Stimulated activated CD4-positive, alpha-beta T cell treated with anti-CD3 and anti-CD28 coated beads, TNF-alpha, amount 100 ng/mL, for 4 hours (primary cell): ENCODE measurements around the gene RABGAP1L.

ENCODE experiments used
- DNase-seq, 3 experiments: peaks; one replicate each; pipeline ENCODE4 v3.0.0-alpha.2; 2020; ENCODE audit warnings: low read depth in 3 of 3

RABGAP1L gene

DNA sequence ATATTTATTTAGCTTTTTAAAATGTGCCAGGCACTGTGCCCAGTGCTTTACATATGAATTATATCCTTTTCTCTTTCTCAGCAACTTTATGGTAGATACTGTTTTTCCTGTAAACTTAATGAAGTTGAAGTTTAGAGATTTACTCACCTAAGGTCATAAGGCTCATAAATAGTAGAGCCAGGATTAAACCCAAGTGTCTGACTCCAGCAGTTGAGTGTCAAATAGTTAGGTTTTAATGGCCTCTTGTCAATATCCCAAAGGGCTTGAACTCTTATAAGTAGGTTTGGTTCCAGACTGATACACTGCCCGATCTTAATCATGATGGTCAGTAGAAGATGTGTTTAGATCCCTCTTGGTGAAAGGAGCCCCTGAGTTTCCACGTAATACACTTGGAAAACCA lies 37.8 kb downstream of the RABGAP1L start:
- DNase-seq: no peak

DNA sequence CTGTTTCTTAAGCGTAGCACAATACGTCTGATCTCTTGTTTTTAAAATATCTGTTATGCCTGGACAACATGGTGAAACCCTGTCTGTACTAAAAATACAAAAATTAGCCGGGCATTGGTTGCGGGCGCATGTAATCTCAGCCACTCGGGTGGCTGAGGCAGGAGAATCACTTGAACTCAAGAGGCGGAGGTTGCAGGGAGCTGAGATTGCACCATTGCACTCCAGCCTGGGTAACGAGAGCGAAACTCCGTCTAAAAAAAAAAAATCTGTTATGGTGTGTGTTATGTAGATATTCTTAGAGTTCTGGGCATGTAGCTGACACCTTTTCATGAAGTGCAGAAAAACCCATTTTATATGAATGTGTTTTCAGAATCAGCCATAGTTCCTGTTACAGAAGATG lies 38.2 kb downstream of the RABGAP1L start:
- DNase-seq: no peak

DNA sequence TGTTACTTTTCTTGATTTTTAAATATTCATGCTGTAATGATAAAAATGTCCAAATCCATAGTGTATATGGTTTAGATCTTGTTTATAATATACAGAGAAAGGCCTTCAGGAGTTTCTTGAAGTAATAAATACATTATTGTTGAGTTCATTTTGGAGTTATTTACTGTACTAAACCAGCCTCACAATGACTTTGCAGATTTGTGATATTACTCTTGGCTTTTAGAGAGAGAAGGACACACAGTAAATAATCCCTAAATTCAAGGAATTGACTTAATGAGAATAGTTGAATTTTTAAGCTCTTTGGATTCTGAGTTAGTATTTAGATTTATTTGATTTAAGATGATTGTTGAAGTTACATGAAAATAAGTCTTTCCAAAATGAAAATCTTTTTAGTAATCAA lies 38.9 kb downstream of the RABGAP1L start:
- DNase-seq: no peak

- no peak for DNase-seq
Measured at GRCh38 chr1:174200746-174201145, 41.4 kb downstream of the RABGAP1L start.

GRCh38 chr1:174204697-174205308 lies 45.5 kb downstream of the RABGAP1L start:
- no peak for DNase-seq

GRCh38 chr1:174206148-174206836 lies 47.0 kb downstream of the RABGAP1L start:
- no peak for DNase-seq

DNA sequence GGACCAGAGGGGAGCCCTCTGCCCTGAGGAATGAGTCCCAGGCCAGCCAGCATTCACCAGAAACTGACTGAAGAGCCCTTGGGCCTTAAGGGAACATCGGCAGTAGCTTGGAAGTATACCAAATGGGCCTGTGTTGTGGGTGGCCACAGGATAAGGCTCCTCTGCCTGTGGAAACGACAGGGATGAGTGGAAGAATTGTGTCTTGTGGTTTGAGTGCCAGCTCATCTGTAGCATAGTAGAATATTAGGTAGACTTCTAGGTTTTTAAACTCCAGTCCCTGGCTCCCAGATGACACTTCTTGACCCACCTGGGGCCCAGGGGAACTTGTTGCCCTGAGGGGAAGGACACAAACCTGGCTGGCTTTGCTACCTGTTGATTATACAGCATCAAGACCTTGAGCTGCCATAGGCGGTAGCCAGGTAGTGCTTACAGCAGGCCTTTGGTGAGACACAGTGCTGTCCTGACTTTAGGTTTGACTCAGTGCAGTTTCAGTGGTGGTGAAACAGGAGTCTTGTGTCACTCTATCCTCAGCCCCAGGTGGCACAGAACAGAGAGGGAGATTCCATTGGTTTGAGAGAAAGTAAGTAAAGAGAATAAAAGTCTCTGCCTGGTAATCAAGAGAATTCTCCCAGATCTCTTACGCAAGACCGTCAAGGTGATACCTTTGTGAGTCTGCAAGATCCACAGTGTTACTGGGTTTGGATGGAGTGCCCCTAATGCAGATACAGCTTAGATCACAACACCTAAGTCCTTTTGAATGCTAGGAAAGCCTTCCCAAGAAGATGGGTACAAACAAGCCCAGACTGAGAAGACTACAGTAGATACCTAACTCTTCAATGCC lies 50.2 kb downstream of the RABGAP1L start:
- no peak for DNase-seq

- no peak for DNase-seq
Measured at GRCh38 chr1:174211486-174211885, 52.2 kb downstream of the RABGAP1L start.

DNA sequence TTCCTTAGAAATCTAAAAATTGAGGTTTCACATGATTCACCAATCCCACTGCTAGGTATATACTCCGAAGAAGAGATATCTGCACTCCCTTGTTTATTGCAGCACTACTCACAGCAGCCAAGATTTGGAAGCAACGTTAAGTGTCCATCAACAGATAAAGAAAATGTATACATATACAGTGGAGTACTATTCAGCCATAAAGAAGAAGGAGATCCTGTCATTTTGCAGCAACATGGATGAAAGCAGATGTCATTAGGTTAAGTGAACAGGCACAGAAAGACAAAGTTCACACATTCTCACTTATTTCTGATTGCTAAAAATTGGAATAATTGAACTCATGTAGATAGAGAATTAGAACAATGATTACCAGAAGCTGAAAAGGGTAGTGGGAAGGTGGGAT lies 56.4 kb downstream of the RABGAP1L start:
- no peak for DNase-seq

DNA sequence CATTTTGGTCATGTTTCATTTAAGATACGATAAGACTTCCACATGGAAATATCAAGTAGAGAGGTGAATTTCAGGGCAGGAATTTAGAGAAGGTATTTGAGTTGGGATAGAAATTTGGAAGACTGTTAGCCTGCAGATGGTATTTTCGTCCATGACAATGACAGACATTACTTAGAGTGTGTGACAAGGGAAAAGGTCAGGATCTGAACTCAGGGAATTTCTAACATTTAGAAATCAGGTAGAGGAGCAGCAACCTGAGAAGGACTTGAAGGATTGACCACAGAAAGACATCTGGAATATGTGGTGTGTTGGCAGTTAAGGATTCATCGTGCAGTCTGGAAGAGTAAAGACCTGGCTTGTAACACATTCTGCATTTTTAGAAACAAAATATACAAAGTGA lies 57.9 kb downstream of the RABGAP1L start:
- no peak for DNase-seq

- no peak for DNase-seq
Measured at GRCh38 chr1:174217787-174218574, 58.7 kb downstream of the RABGAP1L start.

DNA sequence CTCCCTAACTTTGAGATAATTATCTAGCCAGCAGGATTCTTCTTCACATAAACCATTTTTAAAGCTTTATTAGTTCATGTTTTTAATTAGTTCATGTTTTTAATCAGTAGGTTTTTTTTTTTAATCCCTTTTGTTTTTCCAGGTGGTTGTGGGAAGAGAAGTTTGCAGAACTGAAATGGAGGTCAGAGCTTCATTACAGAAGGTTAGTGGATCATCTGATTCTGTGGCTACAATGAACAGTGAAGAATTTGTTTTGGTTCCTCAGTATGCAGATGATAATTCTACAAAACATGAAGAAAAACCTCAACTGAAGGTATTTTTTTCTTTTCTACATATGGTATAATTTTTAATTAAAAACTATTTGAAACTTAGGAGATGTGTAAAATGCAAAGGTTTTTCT lies 59.7 kb downstream of the RABGAP1L start:
- DNase-seq: no peak

GRCh38 chr1:174219606-174220370 lies 60.5 kb downstream of the RABGAP1L start:
- no peak for DNase-seq

GRCh38 chr1:174221681-174222080 lies 62.4 kb downstream of the RABGAP1L start:
- DNase-seq: no peak

GRCh38 chr1:174222166-174222949 lies 63.0 kb downstream of the RABGAP1L start:
- DNase-seq: no peak

- no peak for DNase-seq
Measured at GRCh38 chr1:174224641-174225040, 65.3 kb downstream of the RABGAP1L start.

DNA sequence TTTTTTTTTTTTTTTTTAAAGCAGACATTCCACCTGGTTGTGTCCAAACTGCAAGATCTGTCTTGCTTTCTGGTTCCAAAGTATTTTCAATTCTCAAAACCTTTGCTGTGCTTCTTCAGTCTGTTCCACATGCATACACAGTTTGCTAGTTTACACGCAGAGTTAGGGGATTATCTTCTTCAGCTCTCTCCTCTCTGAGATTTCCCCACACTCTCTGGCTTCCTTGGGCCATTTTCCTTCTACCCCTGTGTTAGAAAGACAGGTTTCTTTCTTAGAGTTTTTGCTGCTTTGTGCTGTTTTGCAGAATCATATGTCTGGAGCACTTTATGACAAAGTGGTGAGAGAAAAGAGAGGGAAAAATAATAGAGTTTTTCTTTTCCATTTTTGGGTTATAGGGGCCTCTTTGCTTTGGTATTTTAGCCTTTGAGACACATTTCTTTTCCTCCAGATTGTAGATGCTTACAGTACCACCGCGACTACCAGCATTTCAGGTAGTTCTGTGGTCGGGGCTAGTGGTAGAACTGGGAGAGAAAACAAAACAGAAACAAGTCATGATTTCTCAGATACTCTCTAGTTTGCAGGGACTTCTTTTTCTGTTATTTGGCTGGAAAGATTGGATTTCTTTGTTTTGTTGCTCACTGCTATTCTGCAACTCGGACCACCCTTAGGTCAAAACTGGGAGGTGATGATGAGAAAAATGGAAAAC lies 66.3 kb downstream of the RABGAP1L start:
- no peak for DNase-seq

DNA sequence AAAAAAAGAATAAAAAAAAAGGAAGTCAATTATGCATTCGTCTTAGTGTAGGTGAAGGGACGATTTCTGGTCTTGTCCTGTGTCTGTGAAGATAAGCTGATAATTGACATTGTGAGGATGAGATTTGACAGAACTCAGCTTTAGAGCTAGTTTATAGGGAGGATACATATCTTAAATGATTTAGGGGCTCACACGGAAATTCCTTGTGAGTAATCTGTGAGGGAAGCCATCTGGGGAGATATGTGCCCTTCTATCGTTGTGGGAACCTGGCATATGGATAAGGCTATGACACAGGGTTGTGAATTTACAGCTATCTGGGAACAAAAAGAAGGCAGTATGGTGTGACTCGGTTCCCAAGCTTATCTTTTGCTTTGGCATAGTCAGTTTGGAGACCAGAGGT lies 71.1 kb downstream of the RABGAP1L start:
- no peak for DNase-seq

GRCh38 chr1:174232761-174233160 lies 73.4 kb downstream of the RABGAP1L start:
- no peak for DNase-seq
